Ovary (tissue), 9 donors: ENCODE results near the gene PITPNM3. TPM values are rescaled to one million over a fixed set of nuclear protein-coding genes. Genes with fewer than 3 reads are reported as not detected.

Experiments used
- DNase-seq, 5 donors: peaks; one replicate each; pipeline ENCODE4 v3.0.0-alpha.2; 2019 to 2020
- H3K27ac ChIP-seq, 2 donors: fragments of 200-600 bp; one replicate each; pipeline versions ENCODE4 v1.5.1 to v1.8.0; 2019 to 2022
- H3K27me3 ChIP-seq: fragments of 200-600 bp; one replicate; pipeline ENCODE4 v1.8.0; 2022
- H3K36me3 ChIP-seq: fragments of 200-600 bp; sonication (generic); one replicate; pipeline ENCODE4 v1.5.1; 2019
- H3K4me1 ChIP-seq: one replicate; pipeline ENCODE4 v1.8.1; 2013; ENCODE audit warnings: mild to moderate bottlenecking, moderate library complexity; ENCODE audit not compliant: insufficient read depth
- H3K4me3 ChIP-seq: fragments of 200-600 bp; sonication (generic); one replicate; pipeline ENCODE4 v1.5.1; 2017
- H3K9me3 ChIP-seq, 2 donors: fragments of 200-600 bp in 1 of 2; sonication (generic) in 1 of 2; one replicate each; pipeline versions ENCODE4 v1.5.1 to v1.8.1; 2013 to 2019; ENCODE audit warnings: mild to moderate bottlenecking in 1 of 2, moderate library complexity in 1 of 2
- CTCF ChIP-seq, 3 donors: fragments of 450-650 bp in 2 of 3; fragments of 200-600 bp in 1 of 3; IDR thresholded peaks; one replicate each; pipeline versions ENCODE4 v1.5.1 to v1.8.0; 2016 to 2022; ENCODE audit warnings: antibody characterized with exemption in 3 of 3, mild to moderate bottlenecking in 1 of 3
- EP300 ChIP-seq: sonication (generic); formaldehyde crosslinking; IDR thresholded peaks from one replicate; pipeline ENCODE4 v1.6.1; 2017; ENCODE audit warnings: antibody characterized with exemption
- POLR2A ChIP-seq: fragments of 450-650 bp; IDR thresholded peaks from one replicate; pipeline ENCODE4 v1.6.1; 2017; ENCODE audit warnings: antibody characterized with exemption, mild to moderate bottlenecking, moderate library complexity
- WGBS, 3 donors: extraction: QIAGEN DNeasy Blood & Tissue Kit in 1 of 3; methylation state at CpG; one replicate each; pipeline versions ENCODE4 v1.1.5 to v1.1.7; 2013 to 2017; 5-methylcytosine and 5-hydroxymethylcytosine counted together
- intact Hi-C, 4 donors: fragments of 100-400 bp; cut with DNase I; formaldehyde crosslinking; loops; one replicate each; pipeline versions ENCODE4 v1.11.0 to v1.15.1; 2022 to 2023
- polyA plus RNA-seq, 2 donors: library from polyadenylated mRNA; stranded (reverse); fragments of 200-250 nt in 1 of 2; fragments of 350-450 nt in 1 of 2; fragmentation: Illumina TruSeq in 1 of 2; extraction: RNeasy Lipid Tissue Mini Kit (QIAGEN cat#74804) in 1 of 2; gene quantifications; one replicate each; pipeline ENCODE4 v1.2.3, GENCODE V29; 2013 to 2014
- total RNA-seq, 7 donors: library from RNA; depleted of rRNA in 2 of 7; stranded (reverse); fragments of >200 nt in 2 of 7; fragmentation: NEBNext Ultra II Directional in 3 of 7; extraction: Animal tissue kit (Norgen Biotek cat#: 25700) in 3 of 7; gene quantifications; one replicate each; pipeline versions ENCODE4 v1.1.0 to v1.2.4, GENCODE V29; 2016 to 2023
- donor health status: DM: no; HTN: no; CAD: no; lungs with moderate emphysema.
- donor health status: DM: no; HTN: no; CAD: no.
- donor health status: Bipolar disorder and iron deficiency.
- donor health status: DM: yes; HTN: yes; CAD: no.
- donor health status: DM: no; HTN: no; CAD: no.
- donor health status: DM: yes; HTN: yes; CAD: no.

The PITPNM3 gene
- total and polyA plus RNA-seq, 9 donors = 10.0 to 68.7 (median 17.9) TPM

- Histone ChIP-seq H3K9me3 (no peaks in the 10 kb centered on the region), H3K4me3 (no peak overlapping the region), H3K36me3 (no peaks in the 10 kb centered on the region), H3K4me1 (peaks cover 11% of the 10 kb centered on the region), H3K27ac (peak overlapping the region in 1 of 2 donors; percentile 10), H3K27me3 (no peaks in the 10 kb centered on the region)
- peak; percentile 57 to 74 (median 64) for DNase-seq
- WGBS, 3 donors = 51 to 58% (median 53%) methylated on average over 17 to 19 of the region's 19 CpGs
- TF ChIP-seq POLR2A (no peak), CTCF (IDR thresholded peaks at IDR 0.05) (no peak), EP300 (no peak)
- intact Hi-C loops = loop anchor here in 2 of 4 donors (5.0 to 10.0 kb wide), 3 partner anchors 86 to 166 kb away; partner anchors contain the start of gene PITPNM3 (in 2 of the 2)
Observed at GRCh38 chr17:6471531-6472465, 84.6 kb downstream of the PITPNM3 start.

DNA sequence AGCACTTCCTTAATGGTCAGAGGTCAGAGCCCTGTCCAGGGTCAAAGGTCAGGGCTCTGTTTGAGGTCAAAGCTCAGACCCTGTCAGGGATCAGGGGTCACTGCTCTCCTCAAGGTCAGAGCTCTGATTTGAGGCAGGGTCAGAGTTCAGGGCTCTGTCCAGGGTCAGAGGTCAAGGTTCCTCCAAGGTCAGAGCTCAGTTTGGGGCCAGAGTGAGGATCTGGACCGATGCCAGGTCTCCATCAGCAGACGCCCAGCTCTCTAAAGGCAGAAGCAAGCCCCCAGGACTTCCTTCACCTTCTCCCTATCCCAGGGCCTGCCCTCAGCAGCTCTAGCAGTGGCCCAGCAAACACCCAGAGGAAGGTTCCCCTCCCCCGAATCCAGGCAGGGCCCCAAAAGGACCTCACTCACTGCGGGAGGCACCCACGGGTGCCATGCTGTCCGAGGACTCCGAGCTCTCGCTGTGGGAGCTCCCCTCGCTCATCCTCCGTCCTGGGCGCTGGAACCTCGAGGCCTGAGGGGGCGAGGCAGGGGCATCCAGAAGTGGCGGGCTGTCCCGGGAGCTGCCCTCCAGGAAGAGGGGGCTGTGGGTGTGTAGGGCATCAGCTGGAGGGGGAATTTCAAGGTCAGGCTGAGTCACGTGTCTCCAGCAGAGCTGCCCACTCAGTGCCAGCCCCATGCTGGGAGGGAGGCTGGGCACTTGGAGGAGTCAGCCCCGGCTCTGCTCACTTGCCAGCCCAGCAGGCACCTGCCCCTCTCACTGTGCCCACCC, 85.4 kb downstream of the PITPNM3 start:
- 78 to 84% (median 79%) methylated on average over 17 of the region's 17 CpGs for WGBS, 3 donors
- intact Hi-C loops = loop anchor here in 2 of 4 donors (5.0 to 10.0 kb wide), 3 partner anchors 86 to 166 kb away; partner anchors contain the start of gene PITPNM3 (in 2 of the 2)

DNA sequence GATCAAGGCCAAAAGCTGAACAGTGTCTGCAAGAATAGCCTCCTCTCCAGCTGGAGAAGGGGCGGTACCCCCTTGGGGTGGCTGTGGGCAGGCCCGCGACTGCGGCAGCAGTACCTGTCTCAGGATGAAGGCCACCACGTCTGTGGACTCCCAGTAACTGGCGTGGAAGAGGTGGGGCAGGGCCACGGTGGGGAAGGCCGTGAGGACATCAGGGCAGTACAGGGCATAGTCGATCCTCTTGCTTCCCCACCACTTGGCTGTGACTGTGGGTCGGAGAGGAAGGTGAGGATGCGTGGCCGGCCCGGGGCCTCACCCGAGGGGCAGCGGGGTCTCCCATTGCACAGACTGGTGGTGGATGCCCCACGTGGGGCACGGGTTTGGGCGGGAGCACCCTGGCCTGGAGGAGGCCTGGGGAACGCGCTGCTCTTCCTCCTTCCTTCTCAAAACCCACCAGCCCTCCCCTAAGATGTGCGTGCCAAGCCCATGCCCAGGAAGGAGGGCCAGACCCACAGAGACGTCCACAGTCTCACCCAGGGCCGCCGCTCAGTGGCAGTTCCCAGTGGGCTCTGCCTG, 86.1 kb downstream of the PITPNM3 start:
- intact Hi-C loops = loop anchor here in 2 of 4 donors (5.0 to 10.0 kb wide), 3 partner anchors 87 to 167 kb away; partner anchors contain the start of gene PITPNM3 (in 2 of the 2)
- WGBS, 3 donors = 91 to 95% (median 94%) methylated on average over 24 of the region's 24 CpGs
- Histone ChIP-seq H3K27me3 (no peaks in the 10 kb centered on the region), H3K4me1 (peaks cover 11% of the 10 kb centered on the region), H3K36me3 (no peaks in the 10 kb centered on the region), H3K9me3 (no peaks in the 10 kb centered on the region), H3K27ac (no peak overlapping the region), H3K4me3 (no peak overlapping the region)
- DNase-seq = no peak
- TF ChIP-seq CTCF (IDR thresholded peaks at IDR 0.05) = no peak
- TF ChIP-seq POLR2A = no peak
- no peak for TF ChIP-seq EP300

More for the DNA sequence above, 85.4 kb downstream of the PITPNM3 start:
- DNase-seq = peak in 1 of 5 donors; percentile 55
- H3K36me3 ChIP-seq = no peaks in the 10 kb centered on the region
- no peak overlapping the region for H3K4me3 ChIP-seq
- H3K27me3 ChIP-seq = no peaks in the 10 kb centered on the region
- peak overlapping the region in 1 of 2 donors; percentile 10 for H3K27ac ChIP-seq
- no peak for TF ChIP-seq CTCF (IDR thresholded peaks at IDR 0.05)
- TF ChIP-seq POLR2A = no peak
- TF ChIP-seq EP300 = no peak
- no peaks in the 10 kb centered on the region for H3K9me3 ChIP-seq
- H3K4me1 ChIP-seq = peaks cover 11% of the 10 kb centered on the region
